Heart left ventricle (tissue), 16 donors: Measurements from ENCODE around the gene GET4. TPM values are rescaled to one million over a fixed set of nuclear protein-coding genes. Genes with fewer than 3 reads are reported as not detected.
A peak's percentile ranks its signal among the peaks of the same experiment; 100 is the strongest.

Source experiments
- ATAC-seq, 4 donors: fragments of 200-7000 bp; cut with Tn5 transposase; one replicate each; pipeline ENCODE4 v1.9.1; 2020 to 2022; ENCODE audit warnings: moderate library complexity in 4 of 4, mild to moderate bottlenecking in 3 of 4, moderate number of reproducible peaks in 1 of 4
- DNase-seq, 5 donors: peaks; one replicate each; pipeline ENCODE4 v3.0.0-alpha.2; 2020
- H3K27ac ChIP-seq, 12 donors: fragments of 200-600 bp; sonication (generic) in 4 of 12; one replicate each; pipeline versions ENCODE4 v1.5.0 to v1.8.0; 2016 to 2022; ENCODE audit warnings: mild to moderate bottlenecking in 2 of 12
- H3K27me3 ChIP-seq, 9 donors: fragments of 200-600 bp; sonication (generic) in 2 of 9; one replicate each; pipeline versions ENCODE4 v1.5.1 to v1.8.0; 2016 to 2022; ENCODE audit warnings: mild to moderate bottlenecking in 3 of 9
- H3K36me3 ChIP-seq, 9 donors: fragments of 200-600 bp; sonication (generic) in 2 of 9; one replicate each; pipeline versions ENCODE4 v1.5.0 to v1.8.0; 2018 to 2022; ENCODE audit warnings: mild to moderate bottlenecking in 2 of 9
- H3K4me1 ChIP-seq, 12 donors: fragments of 200-600 bp; sonication (generic) in 4 of 12; one replicate each; pipeline versions ENCODE4 v1.5.0 to v1.8.0; 2016 to 2022; ENCODE audit warnings: mild to moderate bottlenecking in 3 of 12
- H3K4me3 ChIP-seq, 12 donors: fragments of 200-600 bp; sonication (generic) in 4 of 12; one replicate each; pipeline versions ENCODE4 v1.5.0 to v1.8.0; 2017 to 2022; ENCODE audit warnings: mild to moderate bottlenecking in 9 of 12, moderate library complexity in 4 of 12
- H3K9me3 ChIP-seq, 12 donors: fragments of 200-600 bp; sonication (generic) in 4 of 12; one replicate each; pipeline versions ENCODE4 v1.5.0 to v1.8.0; 2016 to 2022; ENCODE audit warnings: mild to moderate bottlenecking in 1 of 12
- POLR2A ChIP-seq, 2 donors: fragments of 450-650 bp; IDR thresholded peaks; one replicate each; pipeline ENCODE4 v1.6.1; 2017; ENCODE audit warnings: antibody characterized with exemption in 2 of 2, mild to moderate bottlenecking in 2 of 2, moderate library complexity in 2 of 2
- WGBS, 4 donors: extraction: QIAGEN DNeasy Blood & Tissue Kit in 2 of 4; methylation state at CpG; one replicate each; pipeline versions ENCODE4 v1.1.5 to v1.1.7; 2013 to 2018; 5-methylcytosine and 5-hydroxymethylcytosine counted together
- intact Hi-C, 10 donors: fragments of 100-400 bp; cut with DNase I; formaldehyde crosslinking; loops; one replicate each; pipeline versions ENCODE4 v1.11.1 to v1.14.2; 2022
- polyA plus RNA-seq, 2 donors: library from polyadenylated mRNA; stranded (reverse); fragments of 200-250 nt; gene quantifications; one replicate each; pipeline ENCODE4 v1.2.3, GENCODE V29; 2013
- total RNA-seq, 9 donors: library from RNA; depleted of rRNA in 2 of 9; stranded (reverse); fragments of >200 nt in 2 of 9; fragmentation: NEBNext Ultra II Directional in 3 of 9; extraction: Animal tissue kit (Norgen Biotek cat#: 25700) in 3 of 9; gene quantifications; one replicate each; pipeline versions ENCODE4 v1.1.0 to v1.2.4, GENCODE V29; 2016 to 2023
- TF ChIP-seq, protein P1 (sequence below), 12 donors: fragments of 200-600 bp; sonication (generic) in 4 of 12; IDR thresholded peaks; one replicate each; pipeline versions ENCODE4 v1.5.0 to v1.8.0; 2018 to 2022; ENCODE audit warnings: antibody characterized with exemption in 12 of 12, mild to moderate bottlenecking in 5 of 12
- donor health status: ischemic (EF 13 %, LVEDD 7.1; RV severe dilation, severe dysfunction).
- donor health status: healthy with polysubstance abuse.
- donor health status: DM: no; HTN: yes; CAD: no.
- donor health status: DM: no; HTN: no; CAD: no.
- donor health status: ischemic (EF 25% LVEDD 6.9; RV normal size, moderate dysfunction).
- donor health status: ischemic (EF 25% LVEDD 5.7; RV mildly dilated, moderate dysfunction).
- donor health status: healthy.
- donor health status: DM: yes; HTN: yes; CAD: no.
- donor health status: ischemic (EF 35%, LVEDD 5.7; RV mildly dilated, moderate dysfunction).
- donor health status: nonischemic (EF 11% LVEDD 7.7; RV severe dilation, severe dysfunction).
- donor health status: DM: yes; HTN: yes; CAD: no.
- donor health status: PGD.
- donor health status: ischemic (EF 29% LVEDD 5.4; RV normal size, mild dysfunction).
- donor health status: nonischemic (EF 23%, LVEDD 6.1; RV moderate dilation, normal function).

GET4 gene
- total and polyA plus RNA-seq, 11 donors: 14.6 to 34.1 (median 19.7) TPM

DNA sequence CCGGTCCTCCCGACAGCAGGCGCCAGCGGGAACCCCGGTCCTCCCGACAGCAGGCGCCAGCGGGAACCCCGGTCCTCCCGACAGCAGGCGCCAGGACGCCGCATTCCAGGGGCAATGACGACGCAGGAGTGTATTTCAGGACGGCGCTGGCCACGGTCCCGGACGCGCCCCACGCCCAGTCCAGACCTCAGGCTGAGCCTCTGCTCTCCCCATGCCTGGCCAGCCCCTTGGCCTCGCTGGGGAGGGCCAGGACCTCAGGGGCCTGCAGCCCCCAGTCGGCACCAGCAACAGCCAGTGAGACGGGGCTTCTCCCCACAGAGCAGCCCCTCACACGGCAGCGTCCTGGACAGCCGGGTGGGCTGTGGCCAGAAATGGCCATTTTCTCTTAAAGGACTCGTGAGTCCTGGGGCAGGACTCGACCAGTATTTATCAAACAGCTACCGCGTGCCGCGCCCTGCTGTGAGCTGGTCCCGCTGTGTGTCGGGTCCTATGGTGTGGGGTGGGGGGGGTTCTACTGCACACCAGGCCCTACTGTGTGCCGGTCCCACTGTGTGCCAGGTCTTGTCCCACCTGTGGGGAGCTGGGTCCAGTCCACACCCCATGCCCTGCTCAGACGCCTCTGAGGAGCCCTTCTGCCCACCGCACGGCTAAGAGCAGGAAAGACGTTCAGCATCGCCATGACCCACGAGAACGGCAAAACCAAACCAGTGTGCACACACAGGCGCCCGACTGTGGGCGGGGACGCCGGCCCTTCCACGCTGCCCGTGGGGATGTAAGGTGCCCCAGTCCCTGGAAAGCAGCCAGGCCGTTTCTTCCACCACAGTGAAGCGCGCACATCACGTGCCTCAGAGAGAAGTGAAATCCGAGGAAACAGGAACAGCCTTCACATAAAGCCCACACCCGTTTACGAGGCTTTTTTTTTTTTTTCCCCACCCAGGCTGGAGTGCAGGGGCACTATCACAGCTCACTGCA lies 33.3 kb downstream of the GET4 start:
- 30 to 72% (median 46%) methylated on average over 44 to 57 of the region's 58 CpGs for WGBS, 4 donors
- peaks cover 0 to 5% (median 0%) of the 10 kb centered on the region in 9 donors for H3K27me3 ChIP-seq
- H3K4me3 ChIP-seq: peak overlapping the region in 10 of 12 donors; percentile 8 to 54 (median 36)
- TF ChIP-seq POLR2A (IDR thresholded peaks at IDR 0.05): no peak
- TF ChIP-seq, protein P1, sequence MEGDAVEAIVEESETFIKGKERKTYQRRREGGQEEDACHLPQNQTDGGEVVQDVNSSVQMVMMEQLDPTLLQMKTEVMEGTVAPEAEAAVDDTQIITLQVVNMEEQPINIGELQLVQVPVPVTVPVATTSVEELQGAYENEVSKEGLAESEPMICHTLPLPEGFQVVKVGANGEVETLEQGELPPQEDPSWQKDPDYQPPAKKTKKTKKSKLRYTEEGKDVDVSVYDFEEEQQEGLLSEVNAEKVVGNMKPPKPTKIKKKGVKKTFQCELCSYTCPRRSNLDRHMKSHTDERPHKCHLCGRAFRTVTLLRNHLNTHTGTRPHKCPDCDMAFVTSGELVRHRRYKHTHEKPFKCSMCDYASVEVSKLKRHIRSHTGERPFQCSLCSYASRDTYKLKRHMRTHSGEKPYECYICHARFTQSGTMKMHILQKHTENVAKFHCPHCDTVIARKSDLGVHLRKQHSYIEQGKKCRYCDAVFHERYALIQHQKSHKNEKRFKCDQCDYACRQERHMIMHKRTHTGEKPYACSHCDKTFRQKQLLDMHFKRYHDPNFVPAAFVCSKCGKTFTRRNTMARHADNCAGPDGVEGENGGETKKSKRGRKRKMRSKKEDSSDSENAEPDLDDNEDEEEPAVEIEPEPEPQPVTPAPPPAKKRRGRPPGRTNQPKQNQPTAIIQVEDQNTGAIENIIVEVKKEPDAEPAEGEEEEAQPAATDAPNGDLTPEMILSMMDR (IDR thresholded peaks at IDR 0.05): no peak
- ATAC-seq: peak; percentile 40 to 81 (median 70)
- peak; percentile 72 to 88 (median 78) for DNase-seq
- H3K27ac ChIP-seq: peak overlapping the region in 5 of 12 donors; percentile 32 to 81 (median 34)
- no peaks in the 10 kb centered on the region for H3K9me3 ChIP-seq
- H3K36me3 ChIP-seq: no peaks in the 10 kb centered on the region
- intact Hi-C loops: loop anchor here in 4 of 10 donors (2.0 to 10.0 kb wide), 7 partner anchors 38 to 265 kb away; partner anchors contain the start of gene ADAP1 (in 2 of the 4)
- H3K4me1 ChIP-seq: peaks cover 0 to 29% (median 3%) of the 10 kb centered on the region in 12 donors

DNA sequence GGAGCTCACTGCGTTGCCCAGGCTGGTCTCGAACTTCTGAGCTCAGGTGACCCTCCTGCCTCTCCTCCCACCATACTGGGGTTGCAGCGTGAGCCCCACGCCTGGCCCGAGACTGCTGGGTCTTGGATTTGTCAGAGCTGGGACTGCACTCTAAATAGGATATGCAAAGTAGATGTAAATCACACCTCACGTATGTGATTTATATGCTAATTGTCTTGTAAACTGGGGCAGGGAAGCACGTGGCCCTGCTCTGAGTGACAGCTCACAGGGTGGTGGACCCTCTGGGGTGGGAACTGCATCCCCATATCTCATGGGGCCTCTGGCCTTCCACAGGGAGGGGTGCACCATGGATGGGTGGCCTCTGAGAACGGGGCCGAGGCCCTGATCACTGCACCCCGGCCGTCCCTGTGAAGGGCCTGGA lies 34.1 kb downstream of the GET4 start:
- no peaks in the 10 kb centered on the region for H3K9me3 ChIP-seq
- 78 to 91% (median 88%) methylated on average over 8 to 11 of the region's 11 CpGs for WGBS, 4 donors
- TF ChIP-seq POLR2A (IDR thresholded peaks at IDR 0.05): no peak
- TF ChIP-seq, protein P1 (IDR thresholded peaks at IDR 0.05): no peak
- peaks cover 0 to 29% (median 3%) of the 10 kb centered on the region in 12 donors for H3K4me1 ChIP-seq
- H3K27ac ChIP-seq: peak overlapping the region in 2 of 12 donors; percentile 42 to 81
- intact Hi-C loops: loop anchor here in 2 of 10 donors (5.0 to 10.0 kb wide), 2 partner anchors 37 to 154 kb away; no protein-coding TSS in a partner anchor
- no peak overlapping the region for H3K4me3 ChIP-seq
- no peaks in the 10 kb centered on the region for H3K36me3 ChIP-seq
- DNase-seq (no peak), ATAC-seq (no peak)
- H3K27me3 ChIP-seq: no peaks in the 10 kb centered on the region

- 83 to 95% (median 85%) methylated on average over 13 to 19 of the region's 19 CpGs for WGBS, 4 donors
- H3K36me3 ChIP-seq: no peaks in the 10 kb centered on the region
- intact Hi-C loops: loop anchor here in 2 of 10 donors (5.0 to 10.0 kb wide), 2 partner anchors 36 to 154 kb away; no protein-coding TSS in a partner anchor
- H3K27ac ChIP-seq: no peak overlapping the region
- no peak for DNase-seq
- peaks cover 0 to 29% (median 3%) of the 10 kb centered on the region in 12 donors for H3K4me1 ChIP-seq
- TF ChIP-seq, protein P1 (IDR thresholded peaks at IDR 0.05): no peak
- TF ChIP-seq POLR2A (IDR thresholded peaks at IDR 0.05): no peak
- H3K27me3 ChIP-seq: no peaks in the 10 kb centered on the region
- H3K4me3 ChIP-seq: no peak overlapping the region
- ATAC-seq: no peak
- H3K9me3 ChIP-seq: no peaks in the 10 kb centered on the region
These were observed 34.6 kb downstream of the GET4 start for GRCh38 chr7:910931-911431.
